Chondrocyte (in vitro differentiated cells): ENCODE measurements around the gene DOCK8. TPM values are rescaled to one million over a fixed set of nuclear protein-coding genes. Genes with fewer than 3 reads are reported as not detected.

ENCODE experiments used
- DNase-seq: peaks from one replicate; pipeline ENCODE4 v3.0.0; 2021; ENCODE audit warnings: mixed read lengths, low spot score
- H3K27ac Mint-ChIP-seq: one replicate; pipeline ENCODE4 v1.8.0; 2021; ENCODE audit warnings: mild to moderate bottlenecking, moderate library complexity, mixed read lengths; ENCODE audit not compliant: unreplicated experiment
- H3K27me3 Mint-ChIP-seq: 2 replicates; pipeline ENCODE4 v1.8.0; 2021; ENCODE audit warnings: low read depth, mixed read lengths
- H3K36me3 Mint-ChIP-seq: 2 replicates; pipeline ENCODE4 v1.8.0; 2021; ENCODE audit warnings: low read depth, mixed read lengths
- H3K4me1 Mint-ChIP-seq: 2 replicates; pipeline ENCODE4 v1.8.0; 2021; ENCODE audit warnings: low read depth, mild to moderate bottlenecking, mixed read lengths
- H3K4me3 Mint-ChIP-seq: one replicate; pipeline ENCODE4 v1.8.0; 2021; ENCODE audit warnings: mild to moderate bottlenecking, moderate library complexity, mixed read lengths; ENCODE audit not compliant: unreplicated experiment
- H3K9me3 Mint-ChIP-seq: 2 replicates; pipeline ENCODE4 v1.8.0; 2021; ENCODE audit warnings: low read depth, mixed read lengths
- total RNA-seq: library from RNA; stranded (reverse); gene quantifications from 3 replicates; pipeline ENCODE4 v1.2.1, GENCODE V29; 2021
- TF ChIP-seq, protein P1 (sequence below): fragments of 200-600 bp; sonication (generic); IDR thresholded peaks from 2 replicates; pipeline ENCODE4 v1.5.0; 2021; ENCODE audit warnings: antibody characterized with exemption, mild to moderate bottlenecking, moderate library complexity

The DOCK8 gene
- total RNA-seq, 1 donor from 2014 or later, result 0.17 TPM

DNA sequence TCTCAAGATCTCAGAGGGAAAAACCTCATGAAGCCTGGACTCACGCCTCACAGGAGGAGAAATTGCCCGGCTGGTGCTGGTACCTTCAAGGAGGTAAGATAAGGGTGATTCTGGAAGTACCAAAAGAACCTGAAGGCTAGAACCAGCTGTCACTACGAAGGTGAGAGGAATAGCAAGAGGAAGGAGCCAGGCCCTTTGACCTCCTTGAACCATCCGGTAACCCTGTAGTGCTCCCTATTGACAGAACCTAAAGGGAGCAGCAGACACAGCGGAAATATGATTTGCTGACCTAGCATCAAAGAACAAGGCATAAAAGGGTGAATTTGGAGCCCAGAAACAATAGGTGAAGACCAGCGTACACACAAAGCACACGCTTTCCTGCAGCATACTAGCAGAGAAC, 92.2 kb downstream of the DOCK8 start:
- no peaks in the 10 kb centered on the region for H3K36me3 Mint-ChIP-seq
- DNase-seq, result no peak
- no peak overlapping the region for H3K27ac Mint-ChIP-seq
- TF ChIP-seq, protein P1, sequence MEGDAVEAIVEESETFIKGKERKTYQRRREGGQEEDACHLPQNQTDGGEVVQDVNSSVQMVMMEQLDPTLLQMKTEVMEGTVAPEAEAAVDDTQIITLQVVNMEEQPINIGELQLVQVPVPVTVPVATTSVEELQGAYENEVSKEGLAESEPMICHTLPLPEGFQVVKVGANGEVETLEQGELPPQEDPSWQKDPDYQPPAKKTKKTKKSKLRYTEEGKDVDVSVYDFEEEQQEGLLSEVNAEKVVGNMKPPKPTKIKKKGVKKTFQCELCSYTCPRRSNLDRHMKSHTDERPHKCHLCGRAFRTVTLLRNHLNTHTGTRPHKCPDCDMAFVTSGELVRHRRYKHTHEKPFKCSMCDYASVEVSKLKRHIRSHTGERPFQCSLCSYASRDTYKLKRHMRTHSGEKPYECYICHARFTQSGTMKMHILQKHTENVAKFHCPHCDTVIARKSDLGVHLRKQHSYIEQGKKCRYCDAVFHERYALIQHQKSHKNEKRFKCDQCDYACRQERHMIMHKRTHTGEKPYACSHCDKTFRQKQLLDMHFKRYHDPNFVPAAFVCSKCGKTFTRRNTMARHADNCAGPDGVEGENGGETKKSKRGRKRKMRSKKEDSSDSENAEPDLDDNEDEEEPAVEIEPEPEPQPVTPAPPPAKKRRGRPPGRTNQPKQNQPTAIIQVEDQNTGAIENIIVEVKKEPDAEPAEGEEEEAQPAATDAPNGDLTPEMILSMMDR, result no peak
- H3K27me3 Mint-ChIP-seq, result peaks cover 4% of the 10 kb centered on the region
- no peak overlapping the region for H3K4me3 Mint-ChIP-seq
- H3K9me3 Mint-ChIP-seq, result no peaks in the 10 kb centered on the region
- peaks cover 3% of the 10 kb centered on the region for H3K4me1 Mint-ChIP-seq

DNA sequence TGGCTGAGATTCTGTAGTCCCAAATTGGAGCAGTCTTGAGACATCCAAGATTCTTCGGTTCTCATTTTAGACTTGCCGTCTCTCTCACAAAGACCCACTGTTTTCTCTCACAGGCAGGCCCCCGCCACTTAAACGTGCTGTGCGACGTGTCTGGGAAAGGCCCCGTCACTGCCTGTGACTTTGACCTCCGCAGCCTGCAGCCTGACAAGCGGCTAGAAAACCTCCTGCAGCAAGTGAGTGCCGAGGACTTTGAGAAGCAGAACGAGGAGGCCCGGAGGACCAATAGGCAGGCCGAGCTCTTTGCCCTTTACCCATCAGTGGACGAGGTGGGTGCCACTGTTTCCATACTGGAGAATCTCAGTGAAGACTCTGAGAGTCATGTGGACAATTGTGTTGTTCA, 97.2 kb downstream of the DOCK8 start:
- Mint-ChIP-seq H3K27me3 (no peaks in the 10 kb centered on the region), H3K4me1 (no peaks in the 10 kb centered on the region), H3K9me3 (no peaks in the 10 kb centered on the region), H3K27ac (no peak overlapping the region), H3K36me3 (no peaks in the 10 kb centered on the region), H3K4me3 (no peak overlapping the region)
- no peak for DNase-seq
- TF ChIP-seq, protein P1, result no peak

DNA sequence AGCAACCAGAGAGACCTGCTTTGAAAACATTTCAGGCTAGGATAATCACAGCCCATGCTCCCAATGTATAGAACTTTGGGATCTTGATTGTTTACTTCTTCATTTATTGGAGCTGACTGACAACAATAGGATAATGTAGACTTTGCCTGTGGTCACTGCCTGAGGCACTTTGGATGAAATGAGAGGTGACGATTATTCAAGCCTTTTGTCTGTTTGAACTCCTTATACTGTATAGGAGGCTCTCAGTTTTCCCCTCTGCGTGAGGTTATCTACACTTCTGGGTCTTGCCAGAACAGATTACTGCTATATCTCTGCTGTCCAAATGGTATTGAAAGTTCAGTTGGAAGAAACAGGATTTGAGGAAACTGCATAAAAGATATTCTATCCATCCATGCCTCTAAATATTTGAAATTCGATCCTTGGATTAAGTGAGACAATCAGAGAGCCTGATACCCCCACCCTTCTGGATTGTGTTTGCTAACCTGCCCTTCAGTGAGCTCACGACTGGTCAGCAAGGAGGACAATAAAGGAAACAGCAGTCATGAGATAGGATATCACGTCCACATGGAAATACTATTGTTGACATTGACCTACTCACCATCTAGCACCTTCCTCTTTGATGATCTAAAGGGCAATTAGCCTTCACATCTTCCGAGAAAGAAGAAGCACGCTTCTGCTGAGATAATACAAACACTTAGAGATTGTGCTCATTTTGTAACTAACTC, 98.1 kb downstream of the DOCK8 start:
- no peaks in the 10 kb centered on the region for H3K9me3 Mint-ChIP-seq
- no peaks in the 10 kb centered on the region for H3K36me3 Mint-ChIP-seq
- TF ChIP-seq, protein P1, result no peak
- DNase-seq, result no peak
- H3K4me1 Mint-ChIP-seq, result no peaks in the 10 kb centered on the region
- H3K27me3 Mint-ChIP-seq, result no peaks in the 10 kb centered on the region
- no peak overlapping the region for H3K4me3 Mint-ChIP-seq
- no peak overlapping the region for H3K27ac Mint-ChIP-seq

DNA sequence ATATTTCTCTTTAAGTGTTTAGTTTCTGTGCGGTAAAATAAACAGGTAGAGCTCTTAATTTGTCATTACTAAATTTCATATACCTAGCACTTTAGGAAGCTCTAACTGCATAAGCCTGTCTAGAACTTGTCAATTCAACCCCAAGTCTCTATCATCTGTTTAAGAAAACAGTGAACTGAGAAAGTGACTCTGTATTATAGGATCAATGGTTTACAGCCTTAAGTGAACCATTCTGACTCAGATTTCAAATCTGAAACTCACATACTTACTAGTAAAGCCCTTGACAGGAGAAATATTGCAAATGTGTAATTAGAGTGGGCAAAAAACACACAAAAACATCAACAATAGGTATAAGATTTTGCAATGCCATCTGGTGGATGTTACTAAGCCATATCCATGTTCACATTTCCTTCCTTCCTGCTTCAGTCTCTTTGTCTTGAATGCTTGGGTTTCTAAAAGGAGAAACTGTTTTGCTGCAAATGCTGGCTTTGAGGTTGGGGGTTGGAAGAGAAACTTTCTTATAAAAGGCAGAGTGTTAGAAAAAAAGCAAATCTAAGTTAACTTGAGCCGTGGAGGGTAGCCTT, 101.8 kb downstream of the DOCK8 start:
- no peaks in the 10 kb centered on the region for H3K27me3 Mint-ChIP-seq
- no peak for DNase-seq
- no peaks in the 10 kb centered on the region for H3K36me3 Mint-ChIP-seq
- no peaks in the 10 kb centered on the region for H3K4me1 Mint-ChIP-seq
- no peak overlapping the region for H3K27ac Mint-ChIP-seq
- TF ChIP-seq, protein P1, result no peak
- H3K4me3 Mint-ChIP-seq, result no peak overlapping the region
- no peaks in the 10 kb centered on the region for H3K9me3 Mint-ChIP-seq

DNA sequence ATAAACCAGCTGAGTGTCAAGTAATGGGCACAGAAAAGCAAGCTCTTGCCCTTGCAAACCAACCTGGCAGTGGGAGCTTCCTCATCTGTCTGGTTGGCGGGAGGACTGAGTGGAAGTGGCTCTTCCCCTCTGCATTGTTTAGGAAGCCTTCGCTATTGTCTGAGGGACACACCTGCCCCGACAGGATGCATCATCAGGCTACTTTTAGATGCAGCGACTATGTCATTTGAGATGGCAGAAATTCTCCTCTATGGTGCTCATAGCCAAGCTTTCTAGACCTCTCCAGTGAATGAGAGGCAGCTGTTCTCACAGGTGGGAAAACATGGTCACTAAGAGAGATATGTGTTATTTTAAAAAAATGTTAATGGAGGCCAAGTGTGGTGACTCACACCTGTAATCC, 104.0 kb downstream of the DOCK8 start:
- H3K4me1 Mint-ChIP-seq, result no peaks in the 10 kb centered on the region
- H3K4me3 Mint-ChIP-seq, result no peak overlapping the region
- no peaks in the 10 kb centered on the region for H3K27me3 Mint-ChIP-seq
- H3K36me3 Mint-ChIP-seq, result no peaks in the 10 kb centered on the region
- no peaks in the 10 kb centered on the region for H3K9me3 Mint-ChIP-seq
- no peak for DNase-seq
- no peak overlapping the region for H3K27ac Mint-ChIP-seq
- TF ChIP-seq, protein P1, result no peak
